Prostate gland (tissue), 2 donors: Measurements from ENCODE around the gene PCMTD2. TPM values are rescaled to one million over a fixed set of nuclear protein-coding genes. Genes with fewer than 3 reads are reported as not detected.

ENCODE experiments used
- DNase-seq: peaks from one replicate; pipeline ENCODE4 v3.0.0-alpha.2; 2019; ENCODE audit warnings: low spot score
- H3K27ac ChIP-seq, 2 donors: fragments of 200-600 bp; sonication (generic); 2 replicates each; pipeline ENCODE4 v1.5.1; 2017 to 2019
- H3K27me3 ChIP-seq: fragments of 200-600 bp; sonication (generic); replicated peaks from 2 replicates; pipeline ENCODE4 v1.5.1; 2019; ENCODE audit not compliant: insufficient read depth
- H3K36me3 ChIP-seq, 2 donors: fragments of 200-600 bp; sonication (generic); 1 replicate in 1 of 2; 2 replicates in 1 of 2; pipeline versions ENCODE4 v1.5.1 to v1.8.1; 2017 to 2019
- H3K4me1 ChIP-seq: fragments of 200-600 bp; sonication (generic); replicated peaks from 2 replicates; pipeline ENCODE4 v1.5.1; 2019
- H3K4me3 ChIP-seq, 2 donors: fragments of 200-600 bp; sonication (generic); 2 replicates each; pipeline ENCODE4 v1.5.1; 2017 to 2019
- H3K9me3 ChIP-seq: fragments of 200-600 bp; sonication (generic); 2 replicates; pipeline ENCODE4 v1.5.1; 2017
- POLR2A ChIP-seq: fragments of 450-650 bp; IDR thresholded peaks from one replicate; pipeline ENCODE4 v1.6.1; 2016; ENCODE audit warnings: antibody characterized with exemption, mild to moderate bottlenecking
- POLR2AphosphoS5 ChIP-seq: sonication (generic); formaldehyde crosslinking; IDR thresholded peaks from one replicate; pipeline ENCODE4 v1.6.1; 2017; ENCODE audit warnings: antibody characterized with exemption
- WGBS: methylation state at CpG from one replicate; pipeline ENCODE4 v1.1.5; 2018; 5-methylcytosine and 5-hydroxymethylcytosine counted together
- intact Hi-C: fragments of 100-400 bp; cut with DNase I; formaldehyde crosslinking; loops from one replicate; pipeline ENCODE4 v1.14.2; 2022
- total RNA-seq, 2 donors: library from RNA; depleted of rRNA; stranded (reverse); fragments of >200 nt; gene quantifications; one replicate each; pipeline ENCODE4 v1.1.0, GENCODE V29; 2016
- TF ChIP-seq, protein P1 (sequence below), 4 experiments: fragments of 200-600 bp in 2 of 4; fragments of 450-650 bp in 2 of 4; sonication (generic) in 2 of 4; IDR thresholded peaks; 1 replicate in 3 of 4; 2 replicates in 1 of 4; pipeline ENCODE4 v1.5.1; 2016 to 2019; ENCODE audit warnings: antibody characterized with exemption in 4 of 4, mild to moderate bottlenecking in 2 of 4, moderate library complexity in 2 of 4

PCMTD2 gene
- total RNA-seq, 2 donors from 2014 or later = 143 to 147 TPM

DNA sequence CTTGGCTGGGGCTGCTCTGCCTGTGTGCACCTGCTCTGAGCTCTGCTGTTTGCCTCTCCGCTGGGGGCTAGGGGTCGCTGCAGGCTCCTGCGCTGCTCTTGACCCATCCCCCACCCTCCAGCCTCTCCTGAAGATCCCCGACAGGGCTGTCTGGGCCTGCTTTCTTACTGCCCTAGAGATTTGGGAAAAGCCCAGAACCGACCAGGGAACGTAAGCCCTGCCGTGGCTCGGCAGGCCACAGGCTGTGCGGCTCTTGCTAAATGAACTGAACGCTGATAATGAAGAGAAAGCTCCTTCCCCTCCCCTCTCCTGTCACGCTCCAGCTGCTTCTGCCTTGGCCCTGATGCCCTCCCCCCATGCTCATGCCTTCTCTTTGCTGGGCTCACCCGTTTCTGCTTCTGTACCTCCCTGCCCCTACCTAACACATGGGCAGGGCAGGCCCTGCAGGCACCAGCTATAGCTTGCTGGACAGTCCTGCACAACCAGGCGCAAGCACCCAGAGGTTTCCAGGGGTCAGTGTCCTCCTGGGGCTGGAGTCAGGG lies 32.0 kb upstream of the PCMTD2 start:
- intact Hi-C loops = no loop called here
- Histone ChIP-seq H3K27me3 (no peaks in the 10 kb centered on the region), H3K36me3 (no peaks in the 10 kb centered on the region), H3K27ac (no peak overlapping the region), H3K4me1 (peaks cover 3% of the 10 kb centered on the region), H3K9me3 (no peaks in the 10 kb centered on the region), H3K4me3 (no peak overlapping the region)
- DNase-seq = no peak
- TF ChIP-seq, protein P1, sequence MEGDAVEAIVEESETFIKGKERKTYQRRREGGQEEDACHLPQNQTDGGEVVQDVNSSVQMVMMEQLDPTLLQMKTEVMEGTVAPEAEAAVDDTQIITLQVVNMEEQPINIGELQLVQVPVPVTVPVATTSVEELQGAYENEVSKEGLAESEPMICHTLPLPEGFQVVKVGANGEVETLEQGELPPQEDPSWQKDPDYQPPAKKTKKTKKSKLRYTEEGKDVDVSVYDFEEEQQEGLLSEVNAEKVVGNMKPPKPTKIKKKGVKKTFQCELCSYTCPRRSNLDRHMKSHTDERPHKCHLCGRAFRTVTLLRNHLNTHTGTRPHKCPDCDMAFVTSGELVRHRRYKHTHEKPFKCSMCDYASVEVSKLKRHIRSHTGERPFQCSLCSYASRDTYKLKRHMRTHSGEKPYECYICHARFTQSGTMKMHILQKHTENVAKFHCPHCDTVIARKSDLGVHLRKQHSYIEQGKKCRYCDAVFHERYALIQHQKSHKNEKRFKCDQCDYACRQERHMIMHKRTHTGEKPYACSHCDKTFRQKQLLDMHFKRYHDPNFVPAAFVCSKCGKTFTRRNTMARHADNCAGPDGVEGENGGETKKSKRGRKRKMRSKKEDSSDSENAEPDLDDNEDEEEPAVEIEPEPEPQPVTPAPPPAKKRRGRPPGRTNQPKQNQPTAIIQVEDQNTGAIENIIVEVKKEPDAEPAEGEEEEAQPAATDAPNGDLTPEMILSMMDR (IDR thresholded peaks at IDR 0.05) = peak in 1 of 4 experiments; percentile 24
- no peak for TF ChIP-seq POLR2AphosphoS5
- WGBS = 32% methylated on average over 10 of the region's 13 CpGs

DNA sequence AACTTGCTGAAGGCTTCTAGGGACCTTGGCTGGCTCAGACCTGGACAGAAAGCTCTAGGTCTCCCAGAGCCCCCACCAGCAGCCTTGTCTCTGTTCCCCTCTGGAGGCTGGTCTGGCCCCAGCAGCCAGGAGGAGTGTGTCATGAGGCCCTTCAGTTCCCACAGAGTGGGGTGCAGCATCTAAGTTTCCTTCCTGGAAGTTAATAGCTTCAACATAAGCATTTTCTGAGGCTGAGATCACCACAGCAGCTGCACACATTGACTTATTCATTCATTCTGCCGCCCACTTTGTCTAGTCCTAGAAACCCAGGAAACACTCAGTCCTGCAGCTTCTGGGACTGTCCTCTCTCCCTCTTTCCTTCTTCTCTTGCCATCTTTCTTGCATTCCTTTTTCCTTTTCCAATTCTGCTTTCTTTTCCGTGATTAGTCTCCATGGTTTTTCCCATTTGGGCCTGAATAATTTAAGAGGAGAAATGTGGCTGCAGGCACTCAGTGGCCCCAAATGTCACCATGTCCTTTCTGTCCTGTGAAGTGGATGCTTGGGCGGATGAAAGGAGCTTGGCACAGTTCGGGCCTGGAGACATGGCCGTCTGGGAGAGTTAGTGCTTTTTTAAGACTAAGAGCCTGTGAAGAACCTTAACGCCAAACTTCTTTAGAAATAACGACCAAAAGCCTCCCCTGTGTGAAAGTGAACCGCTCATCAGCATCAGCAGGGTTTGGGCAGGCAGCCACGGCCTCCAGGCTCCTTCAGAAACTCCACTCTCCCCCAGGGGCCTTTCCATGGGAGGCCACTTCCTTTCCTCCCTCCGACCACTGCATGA lies 31.0 kb upstream of the PCMTD2 start:
- WGBS = 77% methylated on average over 10 of the region's 10 CpGs
- Histone ChIP-seq H3K4me1 (peaks cover 3% of the 10 kb centered on the region), H3K4me3 (no peak overlapping the region), H3K9me3 (no peaks in the 10 kb centered on the region), H3K27ac (no peak overlapping the region), H3K36me3 (no peaks in the 10 kb centered on the region), H3K27me3 (no peaks in the 10 kb centered on the region)
- DNase-seq = no peak
- no peak for TF ChIP-seq POLR2A
- TF ChIP-seq, protein P1 (IDR thresholded peaks at IDR 0.05) = no peak
- intact Hi-C loops = no loop called here

DNA sequence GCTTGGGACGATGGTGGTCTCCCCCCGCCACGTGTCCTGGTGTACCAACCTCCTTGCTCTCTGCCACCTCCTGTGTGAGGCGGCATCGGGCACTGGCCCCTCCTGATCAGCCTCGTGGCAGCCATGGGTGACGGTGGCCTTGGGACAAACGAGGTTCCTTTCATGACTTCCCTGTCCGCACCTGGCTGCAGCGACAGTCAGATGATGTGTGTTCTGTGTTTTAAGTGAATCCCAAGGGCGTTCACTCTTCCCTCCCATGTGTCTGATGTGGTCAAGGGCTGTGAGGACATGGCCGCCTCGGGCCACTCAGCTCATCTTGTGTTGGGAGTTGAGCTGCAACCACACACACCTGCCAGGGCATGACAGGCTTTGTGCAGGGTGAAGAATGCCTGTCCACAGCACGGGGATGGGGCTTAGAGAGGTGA lies 30.4 kb upstream of the PCMTD2 start:
- TF ChIP-seq POLR2A = no peak
- TF ChIP-seq POLR2AphosphoS5 = no peak
- TF ChIP-seq, protein P1 (IDR thresholded peaks at IDR 0.05) = no peak
- no peaks in the 10 kb centered on the region for H3K27me3 ChIP-seq
- H3K27ac ChIP-seq = no peak overlapping the region
- 93% methylated on average over 14 of the region's 14 CpGs for WGBS
- intact Hi-C loops = no loop called here
- no peak for DNase-seq
- no peaks in the 10 kb centered on the region for H3K9me3 ChIP-seq
- no peaks in the 10 kb centered on the region for H3K36me3 ChIP-seq
- peaks cover 3% of the 10 kb centered on the region for H3K4me1 ChIP-seq
- H3K4me3 ChIP-seq = no peak overlapping the region

DNA sequence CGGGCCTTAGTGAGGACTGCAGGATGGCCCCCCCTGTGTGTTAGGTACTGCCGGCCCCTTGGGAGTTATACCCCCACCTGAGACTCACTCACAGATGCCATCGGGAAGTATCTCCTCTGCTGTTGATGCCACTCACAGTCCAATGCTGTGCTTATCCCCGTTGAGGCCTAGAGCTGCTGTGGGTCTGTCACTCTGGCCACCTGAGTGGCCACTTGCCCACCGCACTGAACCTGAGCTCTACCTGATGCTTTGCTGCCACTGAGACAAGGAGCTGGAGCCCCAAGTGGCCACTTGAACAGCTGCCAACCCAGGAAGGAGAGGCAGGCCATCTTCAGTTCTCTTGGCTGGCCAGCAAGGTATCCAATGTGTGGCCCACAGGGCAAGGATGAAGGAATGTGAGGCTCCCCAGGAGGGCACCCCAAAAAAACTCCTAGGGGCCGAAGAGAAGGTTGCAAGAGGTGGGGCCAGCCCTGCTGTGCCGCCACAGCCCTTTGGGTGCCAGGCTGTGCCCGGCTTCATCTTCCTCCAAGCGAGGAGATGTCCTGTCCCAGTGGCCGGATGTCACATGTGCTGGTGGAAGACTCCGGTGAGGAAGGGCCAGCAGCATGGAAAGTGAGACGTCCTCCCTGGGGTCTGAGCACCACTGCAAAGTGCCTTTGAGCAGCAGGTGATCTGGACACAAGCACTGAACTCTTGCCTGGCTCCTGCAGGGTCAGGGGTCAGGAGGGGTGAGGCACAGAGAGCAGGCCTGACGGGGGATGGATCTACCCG lies 29.5 kb upstream of the PCMTD2 start:
- TF ChIP-seq POLR2A (no peak), POLR2AphosphoS5 (no peak)
- intact Hi-C loops = no loop called here
- no peak overlapping the region for H3K27ac ChIP-seq
- DNase-seq = no peak
- H3K4me1 ChIP-seq = peaks cover 3% of the 10 kb centered on the region
- no peaks in the 10 kb centered on the region for H3K27me3 ChIP-seq
- no peak overlapping the region for H3K4me3 ChIP-seq
- no peaks in the 10 kb centered on the region for H3K9me3 ChIP-seq
- 96% methylated on average over 14 of the region's 14 CpGs for WGBS
- H3K36me3 ChIP-seq = no peaks in the 10 kb centered on the region

DNA sequence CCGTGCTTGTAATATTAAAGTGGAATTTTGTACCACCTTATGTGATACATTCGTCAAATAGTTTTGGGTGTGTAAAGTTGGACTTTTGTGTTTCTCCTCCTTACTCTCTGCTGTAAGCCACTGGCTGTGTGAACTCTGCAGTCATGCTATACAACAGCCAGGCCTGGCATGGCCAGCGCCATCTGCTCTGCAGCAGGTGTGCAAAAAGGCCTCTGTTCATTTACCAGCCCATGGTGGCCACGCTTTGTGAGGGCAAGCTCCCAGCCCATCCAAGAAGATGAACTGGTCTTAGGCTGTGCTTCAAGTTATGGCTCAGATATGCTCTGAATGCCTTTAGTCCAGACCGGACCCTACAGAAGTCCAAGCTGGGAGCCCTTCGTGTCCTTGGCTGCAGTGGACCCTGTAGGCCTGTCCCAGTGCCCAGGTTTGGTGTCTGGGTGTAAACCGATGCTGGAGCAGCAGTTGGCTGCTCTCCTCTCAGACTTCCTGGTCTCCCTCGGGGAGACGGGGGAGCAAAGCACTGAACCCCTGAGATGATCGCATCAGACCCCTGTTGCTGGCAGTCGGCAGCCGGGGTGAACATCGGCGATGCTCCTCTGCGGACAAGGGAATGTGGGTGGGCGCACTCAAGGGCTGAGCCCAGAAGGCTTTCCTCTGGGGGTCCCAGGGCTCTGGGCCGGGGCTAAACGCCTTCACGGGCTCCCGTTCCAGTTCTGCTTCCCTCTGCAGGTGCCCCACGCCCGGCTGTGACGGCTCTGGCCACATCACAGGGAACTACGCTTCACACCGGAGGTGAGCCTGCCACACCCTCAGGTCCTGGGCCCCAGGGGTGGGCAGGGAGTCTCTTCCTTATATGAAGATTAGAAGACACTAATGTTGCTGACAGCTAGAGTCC lies 28.6 kb upstream of the PCMTD2 start:
- no peak for DNase-seq
- H3K4me1 ChIP-seq = peaks cover 3% of the 10 kb centered on the region
- intact Hi-C loops = no loop called here
- H3K27me3 ChIP-seq = no peaks in the 10 kb centered on the region
- no peaks in the 10 kb centered on the region for H3K9me3 ChIP-seq
- 91% methylated on average over 25 of the region's 25 CpGs for WGBS
- TF ChIP-seq, protein P1 (IDR thresholded peaks at IDR 0.05) = no peak
- TF ChIP-seq POLR2A = no peak
- no peak overlapping the region for H3K4me3 ChIP-seq
- H3K27ac ChIP-seq = no peak overlapping the region
- no peaks in the 10 kb centered on the region for H3K36me3 ChIP-seq
